HL-60 (cell line): ENCODE measurements around the gene ANGPTL2.

Experiments used
- CTCF ChIP-seq: IDR thresholded peaks from one replicate; pipeline ENCODE4 v1.5.1; 2011; ENCODE audit warnings: low read length, control low read depth, inconsistent platforms; ENCODE audit not compliant: insufficient read depth
- GABPA ChIP-seq: IDR thresholded peaks from 2 replicates; pipeline ENCODE4 v1.6.1; 2012; ENCODE audit warnings: low read depth
- POLR2AphosphoS5 ChIP-seq: IDR thresholded peaks from 2 replicates; pipeline ENCODE4 v1.6.1; 2012; ENCODE audit warnings: low read depth
- REST ChIP-seq: IDR thresholded peaks from 2 replicates; pipeline ENCODE4 v1.6.1; 2012; ENCODE audit warnings: low read depth; ENCODE audit not compliant: insufficient replicate concordance

GRCh38 chr9:127107929-127108876 lies 14.2 kb downstream of the ANGPTL2 start:
- TF ChIP-seq CTCF (no peak), POLR2AphosphoS5 (no peak), GABPA (no peak), REST (no peak)
